CD4-positive, alpha-beta T cell treated with Interleukin-1 beta for 1 hour (primary cell): ENCODE results near the gene SAPCD1.
"Not testable (repeated sequence)": the region's sequence is repeated elsewhere in the genome, so short reads cannot be mapped to it uniquely, and the experiment has no call there.

Source experiments
- DNase-seq, 2 donors: peaks; one replicate each; pipeline ENCODE4 v3.0.0-alpha.2; 2020 to 2022

SAPCD1 gene

GRCh38 chr6:31806470-31807272 is 44.2 kb downstream of the SAPCD1 start, which contains the start of gene LSM2:
LSM2 (minus strand) TSS chr6:31806966; CDS start chr6:31806757, 209 bp downstream.
- DNase-seq: peak; percentile 96 to 98

DNA sequence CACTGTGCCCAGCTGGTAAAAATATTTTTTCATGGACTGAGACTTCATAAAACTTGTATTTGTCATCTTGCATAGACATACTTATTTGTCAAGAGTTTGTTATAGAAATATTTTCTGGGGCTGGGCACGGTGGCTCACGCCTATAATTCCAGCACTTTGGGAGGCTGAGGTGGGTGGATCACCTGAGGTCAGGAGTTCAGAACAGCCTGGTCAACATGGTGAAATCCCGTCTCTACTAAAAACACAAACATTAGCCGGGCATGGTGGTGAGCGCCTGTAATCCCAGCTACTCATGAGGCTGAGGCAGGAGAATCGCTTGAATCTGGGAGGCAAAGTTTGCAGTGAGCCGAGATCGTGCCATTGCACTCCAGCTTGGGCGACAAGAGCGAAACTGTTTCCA is 46.1 kb downstream of the SAPCD1 start:
- not testable (repeated sequence) for DNase-seq

GRCh38 chr6:31811645-31812044 is 49.2 kb downstream of the SAPCD1 start:
- DNase-seq: no peak

GRCh38 chr6:31813465-31813849 is 51.0 kb downstream of the SAPCD1 start:
- no peak for DNase-seq
